ENCODE data around the gene GPC6.

DNA sequence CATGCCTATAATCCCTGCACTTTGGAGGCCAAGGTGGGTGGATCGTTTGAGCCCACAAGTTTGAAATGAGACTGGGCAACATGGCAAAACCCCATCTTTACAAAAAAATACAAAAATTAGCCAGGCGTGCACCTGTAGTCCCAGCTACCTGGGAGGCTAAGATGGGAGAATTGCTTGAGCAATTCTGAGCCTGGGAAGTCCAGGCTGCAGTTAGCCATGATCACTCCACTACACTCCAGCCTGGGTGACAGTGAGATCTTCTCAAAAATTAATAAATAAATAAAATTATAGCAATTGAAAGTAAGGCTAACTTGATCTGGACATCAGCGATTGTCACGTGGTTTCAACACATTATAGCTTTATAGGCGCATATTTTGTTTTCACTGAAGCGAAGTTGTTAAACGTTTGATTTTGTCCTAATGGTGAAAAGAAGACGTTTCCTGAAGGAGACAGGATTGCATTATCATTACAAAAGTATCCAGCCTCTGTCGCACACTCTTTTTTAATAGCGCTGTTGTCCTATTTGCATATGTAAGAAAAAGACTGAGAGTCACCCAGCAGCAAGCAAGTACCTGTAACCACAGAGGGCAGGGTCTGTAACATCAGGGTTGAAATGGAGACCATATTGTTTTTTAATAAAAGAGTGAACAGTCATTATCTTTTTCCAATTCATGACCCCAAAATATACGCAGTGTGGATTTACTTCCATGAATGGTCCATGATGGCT is 917.2 kb downstream of the GPC6 start:
- TF ChIP-seq ZNF124 (CRISPR knock-in tag; IDR thresholded peaks at IDR 0.05) (no peak), POLR2H (tag; IDR thresholded peaks at IDR 0.05; ENCODE audit: low read depth) (no peak), ADNP (tag; IDR thresholded peaks at IDR 0.05) (no peak), FOXJ3 (CRISPR knock-in tag; IDR thresholded peaks at IDR 0.05) (no peak), LARP7 (IDR thresholded peaks at IDR 0.05) (no peak), EZH2 (IDR thresholded peaks at IDR 0.05; ENCODE audit: borderline replicate concordance, low read depth, low read length) (no peak), NFIX (CRISPR knock-in tag; IDR thresholded peaks at IDR 0.05; ENCODE audit: low read depth) (no peak), TGIF2 (CRISPR knock-in tag; IDR thresholded peaks at IDR 0.05) (no peak), ETV5 (CRISPR knock-in tag; IDR thresholded peaks at IDR 0.05; ENCODE audit: low read depth) (no peak), PHB (CRISPR knock-in tag; IDR thresholded peaks at IDR 0.05) (no peak), YY1 (IDR thresholded peaks at IDR 0.05; ENCODE audit: borderline replicate concordance in 1 of 3, control insufficient read depth in 1 of 3, extremely low read depth in 1 of 3, insufficient read depth in 3 of 3, insufficient read length in 1 of 3, insufficient replicate concordance in 2 of 3, low read depth in 1 of 3, low read length in 2 of 3) (no peak)
- TF ChIP-seq, protein P1, sequence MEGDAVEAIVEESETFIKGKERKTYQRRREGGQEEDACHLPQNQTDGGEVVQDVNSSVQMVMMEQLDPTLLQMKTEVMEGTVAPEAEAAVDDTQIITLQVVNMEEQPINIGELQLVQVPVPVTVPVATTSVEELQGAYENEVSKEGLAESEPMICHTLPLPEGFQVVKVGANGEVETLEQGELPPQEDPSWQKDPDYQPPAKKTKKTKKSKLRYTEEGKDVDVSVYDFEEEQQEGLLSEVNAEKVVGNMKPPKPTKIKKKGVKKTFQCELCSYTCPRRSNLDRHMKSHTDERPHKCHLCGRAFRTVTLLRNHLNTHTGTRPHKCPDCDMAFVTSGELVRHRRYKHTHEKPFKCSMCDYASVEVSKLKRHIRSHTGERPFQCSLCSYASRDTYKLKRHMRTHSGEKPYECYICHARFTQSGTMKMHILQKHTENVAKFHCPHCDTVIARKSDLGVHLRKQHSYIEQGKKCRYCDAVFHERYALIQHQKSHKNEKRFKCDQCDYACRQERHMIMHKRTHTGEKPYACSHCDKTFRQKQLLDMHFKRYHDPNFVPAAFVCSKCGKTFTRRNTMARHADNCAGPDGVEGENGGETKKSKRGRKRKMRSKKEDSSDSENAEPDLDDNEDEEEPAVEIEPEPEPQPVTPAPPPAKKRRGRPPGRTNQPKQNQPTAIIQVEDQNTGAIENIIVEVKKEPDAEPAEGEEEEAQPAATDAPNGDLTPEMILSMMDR (IDR thresholded peaks at IDR 0.05 in 2 of 3, conservative IDR thresholded peaks at IDR 0.05 in 1 of 3; ENCODE audit: insufficient read depth in 2 of 3, low read depth in 1 of 3, low read length in 3 of 3) = no peak
